ENCODE measurements around the gene NYAP2.

Gene NYAP2

DNA sequence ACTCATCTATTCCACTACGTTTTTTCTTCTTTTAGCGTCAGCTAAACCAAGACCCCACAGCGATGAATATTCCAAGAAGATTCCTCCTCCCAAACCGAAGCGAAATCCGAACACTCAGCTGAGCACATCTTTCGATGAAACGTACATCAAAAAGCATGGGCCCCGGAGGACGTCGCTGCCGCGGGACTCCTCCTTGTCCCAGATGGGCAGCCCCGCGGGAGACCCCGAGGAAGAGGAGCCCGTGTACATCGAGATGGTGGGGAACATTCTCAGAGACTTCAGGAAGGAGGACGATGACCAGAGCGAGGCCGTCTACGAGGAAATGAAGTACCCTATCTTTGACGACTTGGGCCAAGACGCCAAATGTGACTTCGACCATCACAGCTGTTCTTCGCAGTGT is 182.4 kb downstream of the NYAP2 start:
- H3K18ac ChIP-seq (ENCODE audit: low read length), result no peak overlapping the region
- H2BK12ac ChIP-seq (ENCODE audit: low read length), result no peak overlapping the region
- no peak overlapping the region for H3K4me3 ChIP-seq (ENCODE audit: low read depth, low read length)
- no peak overlapping the region for H3K4ac ChIP-seq (ENCODE audit: low read depth, low read length)
- WGBS (ENCODE audit: extremely low coverage, insufficient coverage, insufficient read length), result 100% methylated on average over 2 of the region's 26 CpGs
- no peak overlapping the region for H4K8ac ChIP-seq (ENCODE audit: low read depth, low read length)
- no peak for DNase-seq
- no peak overlapping the region for H2AFZ ChIP-seq (ENCODE audit: insufficient read depth, low read length, poor library complexity)
- no peak overlapping the region for H3K4me2 ChIP-seq (ENCODE audit: low read length)
- no peak overlapping the region for H3K9ac ChIP-seq (ENCODE audit: low read length)
- H3K27ac ChIP-seq (ENCODE audit: low read depth, low read length), result no peak overlapping the region
- no peak overlapping the region for H3K23ac ChIP-seq (ENCODE audit: low read length)
- no peak overlapping the region for H2BK120ac ChIP-seq (ENCODE audit: insufficient read depth, low read length, poor library complexity)
- no peaks in the 10 kb centered on the region for H3K27me3 ChIP-seq (ENCODE audit: insufficient read depth, low read length)
- no peak overlapping the region for H4K12ac ChIP-seq (ENCODE audit: low read depth, low read length)
- no peak overlapping the region for H3K14ac ChIP-seq (ENCODE audit: low read length)
- H3K36me3 ChIP-seq (ENCODE audit: control insufficient read depth in 1 of 2, insufficient read depth in 2 of 2, low read length in 2 of 2), result no peaks in the 10 kb centered on the region
- H3K9me3 ChIP-seq (ENCODE audit: insufficient read depth, low read depth, low read length), result no peaks in the 10 kb centered on the region
- H2AK5ac ChIP-seq (ENCODE audit: low read length), result no peak overlapping the region
- no peaks in the 10 kb centered on the region for H3K79me1 ChIP-seq (ENCODE audit: low read length)
- H4K91ac ChIP-seq (ENCODE audit: low read depth, low read length), result no peak overlapping the region
- H3K4me1 ChIP-seq (ENCODE audit: control insufficient read depth in 1 of 2, insufficient read depth in 2 of 2, low read length in 2 of 2), result no peaks in the 10 kb centered on the region
- no peaks in the 10 kb centered on the region for H3K79me2 ChIP-seq (ENCODE audit: control insufficient read depth, insufficient read depth, low read length, poor library complexity)
- no peak overlapping the region for H2BK5ac ChIP-seq (ENCODE audit: low read depth, low read length, poor library complexity)

DNA sequence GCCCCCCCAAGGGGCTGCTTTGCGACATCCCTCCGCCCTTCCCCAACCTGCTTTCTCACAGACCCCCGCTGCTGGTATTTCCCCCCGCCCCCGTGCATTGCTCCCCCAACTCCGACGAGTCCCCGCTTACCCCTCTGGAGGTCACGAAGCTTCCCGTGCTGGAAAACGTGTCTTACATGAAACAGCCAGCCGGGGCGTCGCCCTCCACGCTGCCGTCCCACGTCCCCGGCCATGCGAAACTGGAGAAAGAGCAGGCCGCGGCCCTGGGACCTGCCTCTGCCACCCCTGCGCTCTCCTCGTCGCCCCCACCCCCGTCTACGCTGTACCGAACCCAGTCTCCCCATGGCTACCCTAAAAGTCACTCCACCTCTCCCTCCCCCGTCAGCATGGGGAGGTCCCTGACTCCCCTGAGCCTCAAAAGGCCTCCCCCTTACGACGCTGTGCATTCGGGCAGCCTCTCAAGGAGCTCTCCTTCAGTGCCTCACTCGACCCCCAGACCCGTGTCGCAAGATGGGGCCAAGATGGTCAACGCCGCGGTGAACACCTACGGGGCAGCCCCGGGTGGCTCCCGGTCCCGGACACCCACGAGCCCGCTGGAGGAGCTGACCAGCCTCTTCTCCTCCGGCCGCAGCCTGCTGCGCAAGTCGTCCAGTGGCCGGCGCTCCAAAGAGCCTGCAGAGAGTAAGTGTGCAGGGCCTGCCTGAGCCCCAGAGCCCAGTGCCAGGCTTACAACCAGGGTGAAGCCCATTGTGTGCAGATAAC is 183.0 kb downstream of the NYAP2 start:
- H3K4me2 ChIP-seq (ENCODE audit: low read length), result no peak overlapping the region
- no peak overlapping the region for H3K4ac ChIP-seq (ENCODE audit: low read depth, low read length)
- no peak overlapping the region for H2BK12ac ChIP-seq (ENCODE audit: low read length)
- no peaks in the 10 kb centered on the region for H3K4me1 ChIP-seq (ENCODE audit: control insufficient read depth in 1 of 2, insufficient read depth in 2 of 2, low read length in 2 of 2)
- no peak overlapping the region for H3K27ac ChIP-seq (ENCODE audit: low read depth, low read length)
- no peak overlapping the region for H3K4me3 ChIP-seq (ENCODE audit: low read depth, low read length)
- DNase-seq, result no peak
- peak overlapping the region; percentile 44 for H3K14ac ChIP-seq (ENCODE audit: low read length)
- no peak overlapping the region for H2AK5ac ChIP-seq (ENCODE audit: low read length)
- no CpG with 5 or more reads among the region's 49 CpGs for WGBS (ENCODE audit: extremely low coverage, insufficient coverage, insufficient read length)
- H3K79me1 ChIP-seq (ENCODE audit: low read length), result no peaks in the 10 kb centered on the region
- H3K9ac ChIP-seq (ENCODE audit: low read length), result no peak overlapping the region
- no peaks in the 10 kb centered on the region for H3K27me3 ChIP-seq (ENCODE audit: insufficient read depth, low read length)
- no peaks in the 10 kb centered on the region for H3K79me2 ChIP-seq (ENCODE audit: control insufficient read depth, insufficient read depth, low read length, poor library complexity)
- no peak overlapping the region for H3K23ac ChIP-seq (ENCODE audit: low read length)
- H2BK5ac ChIP-seq (ENCODE audit: low read depth, low read length, poor library complexity), result no peak overlapping the region
- H3K36me3 ChIP-seq (ENCODE audit: control insufficient read depth in 1 of 2, insufficient read depth in 2 of 2, low read length in 2 of 2), result no peaks in the 10 kb centered on the region
- H3K9me3 ChIP-seq (ENCODE audit: insufficient read depth, low read depth, low read length), result no peaks in the 10 kb centered on the region
- H4K91ac ChIP-seq (ENCODE audit: low read depth, low read length), result no peak overlapping the region
- H2BK120ac ChIP-seq (ENCODE audit: insufficient read depth, low read length, poor library complexity), result no peak overlapping the region
- H4K12ac ChIP-seq (ENCODE audit: low read depth, low read length), result no peak overlapping the region
- no peak overlapping the region for H4K8ac ChIP-seq (ENCODE audit: low read depth, low read length)
- no peak overlapping the region for H2AFZ ChIP-seq (ENCODE audit: insufficient read depth, low read length, poor library complexity)
- H3K18ac ChIP-seq (ENCODE audit: low read length), result no peak overlapping the region

DNA sequence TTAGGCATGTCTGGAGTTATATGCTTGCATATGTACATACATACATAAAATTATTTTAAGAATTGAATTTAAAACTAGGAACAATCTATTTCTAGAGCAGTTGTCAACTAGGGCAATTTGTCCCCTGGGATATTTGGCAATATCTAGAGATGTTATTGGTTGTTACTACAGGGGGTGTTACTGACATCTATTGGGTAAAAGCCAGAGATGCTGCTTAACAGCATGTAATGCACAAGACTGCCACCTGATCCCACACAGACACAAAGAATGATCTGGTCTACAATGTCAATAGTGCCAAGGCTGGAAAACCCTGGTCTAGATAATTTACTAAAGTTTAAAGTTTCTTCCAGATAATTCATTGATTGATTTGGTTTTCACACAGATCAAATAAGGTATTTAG is 185.3 kb downstream of the NYAP2 start:
- H2AK5ac ChIP-seq (ENCODE audit: low read length), result no peak overlapping the region
- no peak overlapping the region for H3K27ac ChIP-seq (ENCODE audit: low read depth, low read length)
- no peak overlapping the region for H3K9ac ChIP-seq (ENCODE audit: low read length)

DNA sequence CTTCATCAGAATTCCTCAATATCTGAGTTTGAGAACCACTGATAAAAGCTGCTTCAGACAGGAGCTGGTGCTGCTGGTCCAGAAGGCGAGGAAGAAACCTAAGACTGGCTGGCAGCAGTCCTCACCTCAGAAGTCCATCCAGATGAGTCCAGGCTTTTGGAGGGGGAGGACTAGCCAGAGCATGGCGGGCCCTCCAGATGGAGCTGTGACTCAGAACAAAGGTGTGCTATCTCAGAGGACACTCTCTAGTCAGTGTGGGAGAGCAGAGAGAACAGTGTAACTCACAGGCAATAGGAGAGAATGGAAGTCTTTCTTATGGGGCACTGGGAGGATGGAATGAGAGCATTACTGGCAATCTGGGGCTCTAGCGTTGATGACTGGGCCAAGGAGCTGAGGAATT is 191.4 kb downstream of the NYAP2 start:
- H4K91ac ChIP-seq (ENCODE audit: low read depth, low read length), result no peak overlapping the region
- H3K9ac ChIP-seq (ENCODE audit: low read length), result no peak overlapping the region
- no peak overlapping the region for H2AFZ ChIP-seq (ENCODE audit: insufficient read depth, low read length, poor library complexity)
- no peak overlapping the region for H4K12ac ChIP-seq (ENCODE audit: low read depth, low read length)
- no peaks in the 10 kb centered on the region for H3K79me1 ChIP-seq (ENCODE audit: low read length)
- H2AK5ac ChIP-seq (ENCODE audit: low read length), result no peak overlapping the region
- H4K8ac ChIP-seq (ENCODE audit: low read depth, low read length), result no peak overlapping the region
- H3K4me1 ChIP-seq (ENCODE audit: control insufficient read depth in 1 of 2, insufficient read depth in 2 of 2, low read length in 2 of 2), result no peaks in the 10 kb centered on the region
- H3K4ac ChIP-seq (ENCODE audit: low read depth, low read length), result no peak overlapping the region
- no CpG with 5 or more reads among the region's 3 CpGs for WGBS (ENCODE audit: extremely low coverage, insufficient coverage, insufficient read length)
- H3K18ac ChIP-seq (ENCODE audit: low read length), result no peak overlapping the region
- H3K79me2 ChIP-seq (ENCODE audit: control insufficient read depth, insufficient read depth, low read length, poor library complexity), result no peaks in the 10 kb centered on the region
- no peak overlapping the region for H3K4me2 ChIP-seq (ENCODE audit: low read length)
- no peak overlapping the region for H3K27ac ChIP-seq (ENCODE audit: low read depth, low read length)
- H2BK120ac ChIP-seq (ENCODE audit: insufficient read depth, low read length, poor library complexity), result no peak overlapping the region
- no peaks in the 10 kb centered on the region for H3K27me3 ChIP-seq (ENCODE audit: insufficient read depth, low read length)
- no peak for DNase-seq
- no peak overlapping the region for H2BK5ac ChIP-seq (ENCODE audit: low read depth, low read length, poor library complexity)
- no peak overlapping the region for H3K4me3 ChIP-seq (ENCODE audit: low read depth, low read length)
- H2BK12ac ChIP-seq (ENCODE audit: low read length), result no peak overlapping the region
- H3K14ac ChIP-seq (ENCODE audit: low read length), result no peak overlapping the region
- H3K23ac ChIP-seq (ENCODE audit: low read length), result no peak overlapping the region
- no peaks in the 10 kb centered on the region for H3K9me3 ChIP-seq (ENCODE audit: insufficient read depth, low read depth, low read length)
- H3K36me3 ChIP-seq (ENCODE audit: control insufficient read depth in 1 of 2, insufficient read depth in 2 of 2, low read length in 2 of 2), result no peaks in the 10 kb centered on the region

More for the DNA sequence above, 185.3 kb downstream of the NYAP2 start:
- Histone ChIP-seq H3K79me2 (ENCODE audit: control insufficient read depth, insufficient read depth, low read length, poor library complexity) (no peaks in the 10 kb centered on the region), H2AFZ (ENCODE audit: insufficient read depth, low read length, poor library complexity) (no peak overlapping the region), H3K18ac (ENCODE audit: low read length) (no peak overlapping the region), H3K4me3 (ENCODE audit: low read depth, low read length) (no peak overlapping the region), H3K36me3 (ENCODE audit: control insufficient read depth in 1 of 2, insufficient read depth in 2 of 2, low read length in 2 of 2) (no peaks in the 10 kb centered on the region), H2BK120ac (ENCODE audit: insufficient read depth, low read length, poor library complexity) (no peak overlapping the region), H4K8ac (ENCODE audit: low read depth, low read length) (no peak overlapping the region), H3K4me1 (ENCODE audit: control insufficient read depth in 1 of 2, insufficient read depth in 2 of 2, low read length in 2 of 2) (no peaks in the 10 kb centered on the region), H3K79me1 (ENCODE audit: low read length) (no peaks in the 10 kb centered on the region), H4K91ac (ENCODE audit: low read depth, low read length) (no peak overlapping the region), H3K9me3 (ENCODE audit: insufficient read depth, low read depth, low read length) (no peaks in the 10 kb centered on the region), H3K4ac (ENCODE audit: low read depth, low read length) (no peak overlapping the region), H3K14ac (ENCODE audit: low read length) (no peak overlapping the region), H3K4me2 (ENCODE audit: low read length) (no peak overlapping the region), H2BK5ac (ENCODE audit: low read depth, low read length, poor library complexity) (no peak overlapping the region), H3K23ac (ENCODE audit: low read length) (no peak overlapping the region), H3K27me3 (ENCODE audit: insufficient read depth, low read length) (no peaks in the 10 kb centered on the region), H2BK12ac (ENCODE audit: low read length) (no peak overlapping the region), H4K12ac (ENCODE audit: low read depth, low read length) (no peak overlapping the region)
- DNase-seq, result no peak
